CD4-positive, alpha-beta T cell treated with Interleukin-10 for 1 hour (primary cell): ENCODE measurements around the gene BMP8A.

ENCODE experiments used
- DNase-seq: peaks from one replicate; pipeline ENCODE4 v3.0.0-alpha.2; 2020

The BMP8A gene

GRCh38 chr1:39573736-39574624, 82.5 kb downstream of the BMP8A start:
- DNase-seq = no peak

DNA sequence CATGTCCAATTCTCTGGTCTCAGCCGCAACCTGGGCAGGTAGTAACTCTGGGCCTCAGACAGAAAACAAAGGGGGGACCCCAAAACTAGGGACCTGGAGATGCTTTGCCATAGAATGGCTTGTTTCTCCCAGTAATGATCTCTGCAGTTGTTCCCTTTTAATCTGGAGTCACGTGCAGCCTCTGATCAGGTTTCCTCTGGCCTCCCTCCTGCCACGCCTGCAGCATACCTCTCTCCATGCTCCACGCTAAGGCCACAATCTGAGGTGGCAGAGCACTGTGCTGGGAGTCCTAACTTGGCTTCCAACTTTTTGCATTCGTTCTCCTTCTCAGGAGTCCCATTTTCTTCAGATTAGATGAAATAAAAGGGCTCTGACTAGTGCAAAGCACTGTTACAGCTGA, 83.2 kb downstream of the BMP8A start:
- no peak for DNase-seq
